Epithelial cell of proximal tubule (primary cell): Measurements from ENCODE around the gene SPCS2. TPM values are rescaled to one million over a fixed set of nuclear protein-coding genes. Genes with fewer than 3 reads are reported as not detected.

Source experiments
- DNase-seq: peaks from one replicate; pipeline ENCODE4 v3.0.0-alpha.2; 2011; ENCODE audit warnings: low read depth
- H3K4me3 ChIP-seq: 2 replicates; pipeline ENCODE4 v1.5.1; 2011; ENCODE audit warnings: low read depth, mild to moderate bottlenecking, low read length
- total RNA-seq: library from RNA; depleted of rRNA; stranded (reverse); fragments of >200 nt; gene quantifications from 2 replicates; pipeline ENCODE4 v1.2.3, GENCODE V29; 2015
- TF ChIP-seq, protein P1 (sequence below): conservative IDR thresholded peaks from 2 replicates; pipeline ENCODE4 v1.5.1; 2012; ENCODE audit warnings: low read depth, mild to moderate bottlenecking, low read length

Gene SPCS2
- total RNA-seq, 1 donor from 2014 or later: 42.8 TPM

- H3K4me3 ChIP-seq: no peak overlapping the region
- TF ChIP-seq, protein P1, sequence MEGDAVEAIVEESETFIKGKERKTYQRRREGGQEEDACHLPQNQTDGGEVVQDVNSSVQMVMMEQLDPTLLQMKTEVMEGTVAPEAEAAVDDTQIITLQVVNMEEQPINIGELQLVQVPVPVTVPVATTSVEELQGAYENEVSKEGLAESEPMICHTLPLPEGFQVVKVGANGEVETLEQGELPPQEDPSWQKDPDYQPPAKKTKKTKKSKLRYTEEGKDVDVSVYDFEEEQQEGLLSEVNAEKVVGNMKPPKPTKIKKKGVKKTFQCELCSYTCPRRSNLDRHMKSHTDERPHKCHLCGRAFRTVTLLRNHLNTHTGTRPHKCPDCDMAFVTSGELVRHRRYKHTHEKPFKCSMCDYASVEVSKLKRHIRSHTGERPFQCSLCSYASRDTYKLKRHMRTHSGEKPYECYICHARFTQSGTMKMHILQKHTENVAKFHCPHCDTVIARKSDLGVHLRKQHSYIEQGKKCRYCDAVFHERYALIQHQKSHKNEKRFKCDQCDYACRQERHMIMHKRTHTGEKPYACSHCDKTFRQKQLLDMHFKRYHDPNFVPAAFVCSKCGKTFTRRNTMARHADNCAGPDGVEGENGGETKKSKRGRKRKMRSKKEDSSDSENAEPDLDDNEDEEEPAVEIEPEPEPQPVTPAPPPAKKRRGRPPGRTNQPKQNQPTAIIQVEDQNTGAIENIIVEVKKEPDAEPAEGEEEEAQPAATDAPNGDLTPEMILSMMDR: no peak
- DNase-seq: no peak
Measured at GRCh38 chr11:74992852-74993251, 43.8 kb downstream of the SPCS2 start.

GRCh38 chr11:75000975-75001354 lies 51.9 kb downstream of the SPCS2 start:
- H3K4me3 ChIP-seq: no peak overlapping the region
- TF ChIP-seq, protein P1: no peak
- no peak for DNase-seq

DNA sequence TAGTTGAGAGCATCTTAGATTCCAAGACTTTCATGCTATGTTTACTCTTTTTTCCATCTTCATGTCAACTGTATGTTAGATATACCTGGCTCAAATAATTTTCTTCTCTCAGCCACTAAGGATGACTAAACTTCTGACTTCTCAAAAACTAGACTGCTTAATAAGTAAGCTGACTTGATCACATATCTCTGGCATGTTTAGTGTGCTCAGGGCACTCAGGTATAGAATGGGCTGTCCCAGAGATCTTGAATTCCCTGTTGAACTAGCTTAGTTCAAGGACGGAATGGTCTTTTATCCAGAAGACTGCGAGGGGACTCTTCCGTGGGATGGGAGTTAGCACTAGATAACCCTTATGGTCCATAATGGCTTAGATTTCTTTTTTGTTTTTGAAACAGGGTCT lies 52.6 kb downstream of the SPCS2 start:
- TF ChIP-seq, protein P1: no peak
- DNase-seq: no peak
- H3K4me3 ChIP-seq: no peak overlapping the region

- TF ChIP-seq, protein P1: no peak
- H3K4me3 ChIP-seq: no peak overlapping the region
- DNase-seq: no peak
Measured at GRCh38 chr11:75002516-75002915, 53.5 kb downstream of the SPCS2 start.

GRCh38 chr11:75004215-75004614 lies 55.1 kb downstream of the SPCS2 start:
- TF ChIP-seq, protein P1: no peak
- no peak overlapping the region for H3K4me3 ChIP-seq
- DNase-seq: no peak

DNA sequence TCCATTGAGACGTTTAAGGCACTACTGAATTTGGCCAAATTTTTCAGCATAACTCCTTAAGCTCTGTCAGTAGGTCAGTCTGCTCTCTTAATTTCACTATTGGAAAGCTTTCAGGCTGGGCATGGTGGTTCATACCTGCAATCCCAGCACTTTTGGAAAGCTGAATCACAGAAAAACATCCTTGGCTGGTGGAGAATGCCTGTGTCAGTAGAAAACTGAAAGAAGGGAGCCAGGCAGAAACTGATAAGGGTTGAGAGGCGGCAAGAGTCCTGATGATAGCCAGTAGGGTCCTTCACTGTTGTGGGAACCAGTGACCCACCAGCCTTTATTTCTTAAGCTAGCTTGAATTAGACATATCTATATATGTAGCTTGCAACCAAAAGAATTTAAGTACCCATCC lies 62.3 kb downstream of the SPCS2 start:
- no peak overlapping the region for H3K4me3 ChIP-seq
- DNase-seq: no peak
- TF ChIP-seq, protein P1: no peak

- H3K4me3 ChIP-seq: no peak overlapping the region
- TF ChIP-seq, protein P1: no peak
- DNase-seq: no peak
Measured at GRCh38 chr11:75011872-75012271, 62.8 kb downstream of the SPCS2 start.
